GM04503 (cell line): ENCODE results near the gene PAGE4.

ENCODE experiments used
- DNase-seq: peaks from one replicate; pipeline ENCODE4 v3.0.0-alpha.2; 2012; ENCODE audit warnings: low read depth

The PAGE4 gene, protein sequence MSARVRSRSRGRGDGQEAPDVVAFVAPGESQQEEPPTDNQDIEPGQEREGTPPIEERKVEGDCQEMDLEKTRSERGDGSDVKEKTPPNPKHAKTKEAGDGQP

GRCh38 chrX:49829016-49829415, at the start of gene PAGE4:
TSS of gene PAGE4 (plus strand) at chrX:49829303. CDS start at chrX:49830429, 1,126 bp downstream.
- DNase-seq: no peak

- DNase-seq: no peak
Measured at GRCh38 chrX:49784747-49785280, 44.3 kb upstream of the PAGE4 start.

DNA sequence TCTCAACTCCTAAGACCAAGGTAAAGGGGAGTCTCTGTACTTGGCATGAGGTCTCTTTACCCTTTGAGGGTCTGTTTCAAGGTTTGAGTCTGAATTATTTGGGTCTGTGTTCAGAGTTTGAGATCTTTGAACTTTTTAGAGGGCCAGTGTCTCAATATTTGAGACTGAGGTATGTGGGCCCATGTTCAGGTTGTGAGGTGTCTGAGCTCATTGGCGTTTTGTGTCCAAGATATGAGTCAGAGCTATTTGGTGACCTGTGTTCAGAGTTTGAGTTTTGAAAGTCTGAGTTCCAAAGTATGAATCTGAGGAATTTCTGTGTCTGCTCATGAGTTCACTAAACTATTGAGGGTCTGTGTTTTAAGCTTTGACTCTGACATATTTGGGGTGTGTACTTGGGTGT, 36.7 kb upstream of the PAGE4 start:
- no peak for DNase-seq

- no peak for DNase-seq
Measured at GRCh38 chrX:49793686-49794085, 35.4 kb upstream of the PAGE4 start.

DNA sequence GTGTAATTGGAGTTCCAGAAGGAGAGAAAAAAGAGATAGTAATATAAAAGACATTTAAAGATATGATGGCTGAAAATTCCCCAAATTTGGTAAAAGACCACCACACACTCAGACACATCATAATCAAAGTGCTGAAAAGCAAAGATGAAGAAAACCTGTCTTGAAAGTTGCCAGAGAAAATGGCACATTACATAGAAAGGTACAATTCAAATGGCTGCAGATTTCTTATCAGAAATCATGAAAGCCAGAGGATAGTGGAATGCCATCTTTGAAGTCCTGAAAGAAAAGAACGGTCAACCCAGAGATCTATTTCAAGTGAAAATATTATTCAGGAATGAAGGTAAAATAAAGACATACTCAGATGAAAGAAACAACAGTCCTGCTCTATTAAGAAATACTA, 29.3 kb upstream of the PAGE4 start:
- DNase-seq: no peak

DNA sequence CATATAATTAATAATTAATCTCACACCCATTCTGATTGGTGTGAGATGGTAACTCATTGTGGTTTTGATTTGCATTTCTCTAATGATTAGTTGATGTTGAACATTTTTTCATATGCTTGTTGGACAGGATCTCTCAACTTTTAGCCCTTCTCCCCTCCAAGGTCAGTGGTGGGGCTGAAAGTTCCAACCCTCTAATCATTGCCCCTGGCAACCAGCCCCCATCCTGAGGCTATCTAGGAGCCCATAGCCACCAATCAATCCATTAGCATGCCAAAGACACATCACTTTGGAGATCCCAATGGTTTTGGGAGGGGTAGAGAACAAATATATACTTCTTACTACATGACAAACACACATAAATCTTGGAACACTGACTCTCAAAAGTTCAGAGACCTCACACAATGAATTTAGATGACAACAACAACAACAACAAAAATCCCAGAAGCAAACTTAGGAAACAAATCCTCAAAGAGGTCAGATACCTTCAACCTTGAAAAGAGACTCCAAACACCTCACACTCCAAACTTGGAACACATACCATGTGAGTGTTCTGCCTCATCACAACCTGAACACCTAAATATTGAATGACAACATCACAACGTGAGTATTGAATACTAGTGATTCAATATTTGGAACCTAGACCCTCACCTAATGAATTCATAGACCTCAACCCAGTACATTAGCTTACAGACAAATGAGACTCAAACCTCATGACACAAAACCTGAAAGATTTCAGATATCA, 19.0 kb upstream of the PAGE4 start:
- no peak for DNase-seq

DNA sequence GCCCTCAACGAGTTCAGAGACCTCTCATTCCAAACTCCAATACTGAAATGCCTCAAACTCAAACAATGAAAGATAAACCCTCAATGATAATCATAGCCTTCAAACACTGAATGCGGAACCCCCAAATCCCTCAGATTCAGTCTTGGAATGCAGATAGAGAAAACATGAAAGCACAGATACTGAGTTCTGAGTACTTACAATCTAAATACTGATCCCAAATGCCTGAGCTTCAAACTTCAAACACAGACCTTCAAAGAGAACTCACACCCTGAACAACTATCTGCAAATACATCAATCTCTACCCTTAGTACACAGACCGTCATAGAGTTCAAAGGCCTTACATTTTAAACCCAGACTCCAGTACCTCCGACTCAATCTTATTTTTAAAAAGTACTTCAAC, 16.9 kb upstream of the PAGE4 start:
- DNase-seq: no peak

- no peak for DNase-seq
Measured at GRCh38 chrX:49816435-49816834, 12.7 kb upstream of the PAGE4 start.

DNA sequence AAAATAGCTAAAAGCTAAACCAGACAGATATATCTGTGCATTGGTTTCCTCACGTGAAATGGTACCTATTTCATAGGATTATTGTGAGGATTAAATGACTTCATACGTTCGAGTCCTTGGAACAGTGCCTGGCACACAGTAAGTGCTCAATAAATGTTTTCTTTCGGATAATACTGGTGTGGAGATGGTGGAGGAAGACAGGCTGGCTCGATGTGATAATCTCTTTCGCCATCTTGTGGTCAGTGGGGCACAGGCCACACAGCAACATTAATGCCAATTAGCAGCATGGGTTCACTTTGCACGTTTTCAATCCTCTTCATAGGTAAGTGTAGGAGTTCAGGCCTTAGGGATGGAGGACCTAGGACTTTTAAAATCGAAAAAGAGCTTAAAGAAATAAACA, 9.3 kb downstream of the PAGE4 start:
- DNase-seq: no peak

- no peak for DNase-seq
Measured at GRCh38 chrX:49840679-49841078, 11.6 kb downstream of the PAGE4 start.

DNA sequence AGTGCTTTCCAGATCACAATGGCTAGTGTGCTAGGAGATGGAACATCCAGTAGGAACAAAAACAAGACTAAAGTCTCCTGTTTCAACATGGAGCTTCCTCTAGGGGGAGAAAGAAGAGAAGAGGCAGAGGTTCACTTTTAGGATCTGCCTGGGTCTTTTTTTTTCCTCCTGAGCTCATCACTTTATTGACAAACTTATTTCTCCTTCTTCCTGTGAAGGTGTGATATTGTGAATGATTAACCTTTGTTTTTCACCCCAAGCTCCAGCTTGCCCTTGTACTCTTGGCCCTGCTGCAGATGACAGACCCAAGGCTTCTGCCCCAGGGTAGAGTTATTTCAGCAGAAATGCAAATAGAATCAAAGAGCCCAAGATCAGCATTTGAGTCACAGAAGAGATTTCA, 13.5 kb downstream of the PAGE4 start:
- no peak for DNase-seq

GRCh38 chrX:49844611-49845010, 15.5 kb downstream of the PAGE4 start:
- DNase-seq: no peak

GRCh38 chrX:49845701-49846403, 16.7 kb downstream of the PAGE4 start:
- no peak for DNase-seq

- no peak for DNase-seq
Measured at GRCh38 chrX:49846522-49846921, 17.4 kb downstream of the PAGE4 start.

DNA sequence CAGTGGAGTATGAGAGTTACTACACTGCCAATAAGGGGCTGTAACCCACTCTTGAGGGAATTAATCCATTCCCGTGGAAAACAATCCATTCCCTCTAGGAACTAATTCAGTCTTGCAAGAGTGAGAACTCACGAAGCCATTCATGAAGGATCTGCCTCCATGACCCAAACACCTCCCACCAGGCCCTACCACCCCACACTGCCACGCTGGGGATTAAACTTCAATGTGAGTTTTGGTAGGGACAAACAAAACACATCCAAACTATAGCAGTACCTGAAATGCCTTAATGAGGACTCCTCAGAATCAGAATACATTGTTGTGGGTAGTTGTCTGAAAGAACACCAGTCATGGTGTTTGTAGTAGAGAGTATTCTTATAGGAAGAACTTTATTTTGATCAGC, 19.2 kb downstream of the PAGE4 start:
- no peak for DNase-seq

GRCh38 chrX:49850028-49850427, 20.9 kb downstream of the PAGE4 start:
- no peak for DNase-seq

DNA sequence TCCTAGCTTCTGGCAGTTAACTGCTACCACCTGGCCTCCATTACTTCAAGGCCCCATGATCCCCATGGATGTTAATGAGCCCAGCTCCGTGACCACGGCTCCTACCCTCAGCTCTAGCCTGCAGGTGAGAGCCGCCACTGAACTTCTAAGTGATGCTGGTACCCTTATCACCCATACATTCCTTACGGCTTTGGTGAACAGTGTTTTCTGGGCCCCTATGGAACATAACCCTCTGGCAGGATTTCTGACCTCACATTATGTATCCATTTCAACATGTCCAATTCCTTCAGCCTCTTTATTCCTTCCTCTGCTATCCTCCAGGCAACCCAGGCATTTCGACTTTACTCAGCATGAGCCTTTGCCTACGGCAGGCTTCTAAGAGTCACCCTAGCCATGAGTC, 24.6 kb downstream of the PAGE4 start:
- no peak for DNase-seq

- no peak for DNase-seq
Measured at GRCh38 chrX:49856819-49857218, 27.7 kb downstream of the PAGE4 start.

DNA sequence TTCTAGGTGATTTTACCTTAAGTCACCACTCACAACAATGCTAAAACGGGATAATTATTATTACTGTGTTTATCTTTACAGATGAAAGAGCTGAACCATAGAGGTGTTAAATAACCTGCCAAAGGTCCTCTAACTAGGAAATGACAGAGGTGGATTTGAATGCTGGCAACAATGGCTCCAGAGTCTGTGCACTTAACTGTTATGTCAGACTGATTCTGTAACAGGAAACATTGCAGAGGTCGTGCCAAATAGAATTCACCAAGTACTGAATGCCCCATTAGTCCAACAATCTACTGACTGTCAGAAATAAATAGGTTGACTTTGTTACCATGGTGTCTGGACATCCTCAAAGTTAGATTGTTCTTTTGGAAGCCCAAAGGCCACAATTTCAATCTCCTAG, 29.2 kb downstream of the PAGE4 start:
- no peak for DNase-seq

DNA sequence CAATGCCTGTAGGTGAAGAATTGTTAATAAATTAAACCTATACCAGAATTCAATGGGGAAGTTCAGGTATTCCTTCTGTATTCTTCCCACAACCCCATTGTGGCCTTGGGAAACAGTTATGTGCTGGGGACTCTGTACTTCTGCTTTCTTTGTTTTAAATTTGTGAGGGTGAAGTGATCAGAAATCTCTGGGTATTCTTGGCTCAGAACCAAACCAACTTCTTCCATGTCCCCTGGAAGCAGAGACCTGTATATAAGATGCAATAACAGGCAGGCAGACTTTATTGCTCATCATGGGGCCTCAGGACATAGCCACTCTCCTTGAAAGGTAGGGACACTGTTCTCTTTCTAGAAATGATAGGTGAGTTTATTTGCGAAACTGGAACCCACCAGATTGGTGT, 30.4 kb downstream of the PAGE4 start:
- no peak for DNase-seq

DNA sequence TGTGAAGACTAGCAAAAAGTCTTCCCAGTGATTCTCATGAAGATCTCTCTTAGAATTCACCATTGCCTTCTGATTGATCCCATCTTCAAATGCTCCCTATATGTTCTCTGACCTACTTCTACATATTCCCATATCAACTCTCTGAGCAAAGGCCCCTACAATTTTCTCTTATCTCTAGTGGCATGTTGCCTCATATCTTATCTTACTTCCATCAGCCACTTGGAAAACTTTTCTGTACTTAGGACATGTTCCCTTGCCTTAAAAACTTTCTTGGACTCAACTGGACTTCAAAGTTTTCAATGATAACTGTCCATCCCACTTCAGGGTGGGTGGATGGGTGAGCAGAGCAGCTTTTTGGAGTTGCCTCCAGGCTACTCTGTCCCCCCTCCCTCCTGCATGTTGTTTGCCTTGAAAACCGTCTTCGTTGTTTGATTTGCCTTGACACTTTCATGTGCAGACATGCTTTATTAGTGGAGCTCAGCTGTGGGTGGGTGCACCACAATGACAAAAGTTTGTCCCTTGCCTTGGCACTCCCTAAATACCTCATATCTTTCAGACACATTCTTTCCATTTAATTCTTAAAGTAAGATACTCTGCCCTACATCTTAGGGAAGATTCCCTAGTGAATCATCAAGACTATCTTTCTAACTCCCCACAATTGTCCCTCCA, 31.9 kb downstream of the PAGE4 start:
- no peak for DNase-seq

GRCh38 chrX:49862093-49862492, 33.0 kb downstream of the PAGE4 start:
- no peak for DNase-seq

DNA sequence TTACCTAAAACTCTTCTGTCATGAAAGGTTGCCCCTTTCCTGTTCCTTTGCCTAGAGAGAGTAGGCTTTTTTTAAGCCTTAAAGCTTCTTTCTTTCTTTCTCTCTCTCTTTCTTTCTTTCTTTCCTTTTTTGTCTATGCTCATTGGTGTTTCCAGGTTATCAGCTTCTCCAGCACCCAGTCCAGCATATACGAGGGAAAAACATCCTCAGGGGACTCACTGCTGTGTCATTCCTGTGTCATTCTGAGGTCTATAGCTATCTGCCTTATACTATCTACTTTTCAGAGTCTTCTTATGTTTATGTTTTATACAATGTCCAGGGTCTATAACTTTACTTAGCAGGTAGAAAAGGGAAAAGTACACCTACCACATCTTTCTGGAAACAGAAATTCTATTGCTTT, 39.6 kb downstream of the PAGE4 start:
- no peak for DNase-seq
